ENCODE measurements around the gene KAZALD1. TPM values are rescaled to one million over a fixed set of nuclear protein-coding genes. Genes with fewer than 3 reads are reported as not detected.

Gene KAZALD1
- total and polyA plus RNA-seq, 10 donors: 11.6 to 67.3 (median 31.0) TPM

GRCh38 chr10:101056365-101057151 is 5.2 kb upstream of the KAZALD1 start:
- H3K9me3 ChIP-seq: no peaks in the 10 kb centered on the region
- H3K27ac ChIP-seq: no peak overlapping the region
- 91 to 97% (median 95%) methylated on average over 4 of the region's 4 CpGs for WGBS, 5 donors
- H3K36me3 ChIP-seq: no peaks in the 10 kb centered on the region
- intact Hi-C loops (cut with DNase I; ENCODE audit: low total_unique reads): no loop called here
- no peak overlapping the region for H3K4me3 ChIP-seq
- DNase-seq: no peak
- peaks cover 0 to 8% (median 0%) of the 10 kb centered on the region in 7 donors for H3K27me3 ChIP-seq (replicated peaks in 1 of 7)
- H3K4me1 ChIP-seq: peaks cover 3 to 23% (median 19%) of the 10 kb centered on the region in 6 donors
- no peak for TF ChIP-seq POLR2A (IDR thresholded peaks at IDR 0.05)
- TF ChIP-seq, protein P1, sequence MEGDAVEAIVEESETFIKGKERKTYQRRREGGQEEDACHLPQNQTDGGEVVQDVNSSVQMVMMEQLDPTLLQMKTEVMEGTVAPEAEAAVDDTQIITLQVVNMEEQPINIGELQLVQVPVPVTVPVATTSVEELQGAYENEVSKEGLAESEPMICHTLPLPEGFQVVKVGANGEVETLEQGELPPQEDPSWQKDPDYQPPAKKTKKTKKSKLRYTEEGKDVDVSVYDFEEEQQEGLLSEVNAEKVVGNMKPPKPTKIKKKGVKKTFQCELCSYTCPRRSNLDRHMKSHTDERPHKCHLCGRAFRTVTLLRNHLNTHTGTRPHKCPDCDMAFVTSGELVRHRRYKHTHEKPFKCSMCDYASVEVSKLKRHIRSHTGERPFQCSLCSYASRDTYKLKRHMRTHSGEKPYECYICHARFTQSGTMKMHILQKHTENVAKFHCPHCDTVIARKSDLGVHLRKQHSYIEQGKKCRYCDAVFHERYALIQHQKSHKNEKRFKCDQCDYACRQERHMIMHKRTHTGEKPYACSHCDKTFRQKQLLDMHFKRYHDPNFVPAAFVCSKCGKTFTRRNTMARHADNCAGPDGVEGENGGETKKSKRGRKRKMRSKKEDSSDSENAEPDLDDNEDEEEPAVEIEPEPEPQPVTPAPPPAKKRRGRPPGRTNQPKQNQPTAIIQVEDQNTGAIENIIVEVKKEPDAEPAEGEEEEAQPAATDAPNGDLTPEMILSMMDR (IDR thresholded peaks at IDR 0.05 in 8 of 11, conservative IDR thresholded peaks at IDR 0.05 in 3 of 11): no peak
- TF ChIP-seq POLR2AphosphoS5 (IDR thresholded peaks at IDR 0.05): no peak

- intact Hi-C loops (cut with DNase I; ENCODE audit: low total_unique reads): no loop called here
- 0% methylated on average over 36 to 37 of the region's 37 CpGs for WGBS, 5 donors
- Histone ChIP-seq H3K9me3 (no peaks in the 10 kb centered on the region), H3K27ac (peak overlapping the region; percentile 89 to 99 (median 98)), H3K27me3 (replicated peaks in 1 of 7) (peaks cover 0 to 42% (median 16%) of the 10 kb centered on the region in 7 donors), H3K36me3 (no peaks in the 10 kb centered on the region), H3K4me1 (peaks cover 21 to 61% (median 49%) of the 10 kb centered on the region in 6 donors), H3K4me3 (peak overlapping the region; percentile 47 to 87 (median 70))
- DNase-seq: peak; percentile 94
- TF ChIP-seq POLR2AphosphoS5 (IDR thresholded peaks at IDR 0.05): peak in 1 of 3 donors; percentile 35
- TF ChIP-seq, protein P1 (IDR thresholded peaks at IDR 0.05 in 8 of 11, conservative IDR thresholded peaks at IDR 0.05 in 3 of 11): peak; percentile 69 to 91 (median 83)
- no peak for TF ChIP-seq POLR2A (IDR thresholded peaks at IDR 0.05)
Observed at GRCh38 chr10:101060036-101060950, 1.5 kb upstream of the KAZALD1 start.

GRCh38 chr10:101060951-101061623 is 702 bp upstream of the KAZALD1 start:
- peaks cover 0 to 50% (median 17%) of the 10 kb centered on the region in 7 donors for H3K27me3 ChIP-seq (replicated peaks in 1 of 7)
- intact Hi-C loops (cut with DNase I; ENCODE audit: low total_unique reads): no loop called here
- H3K4me1 ChIP-seq: peaks cover 26 to 69% (median 57%) of the 10 kb centered on the region in 6 donors
- H3K36me3 ChIP-seq: no peaks in the 10 kb centered on the region
- DNase-seq: peak; percentile 97
- peak; percentile 71 to 90 (median 85) for TF ChIP-seq POLR2AphosphoS5 (IDR thresholded peaks at IDR 0.05)
- TF ChIP-seq POLR2A (IDR thresholded peaks at IDR 0.05): peak in 2 of 3 donors; percentile 42 to 45
- TF ChIP-seq, protein P1 (IDR thresholded peaks at IDR 0.05 in 8 of 11, conservative IDR thresholded peaks at IDR 0.05 in 3 of 11): peak in 3 of 11 experiments; percentile 3 to 29 (median 17)
- H3K27ac ChIP-seq: peak overlapping the region; percentile 89 to 99 (median 98)
- H3K4me3 ChIP-seq: peak overlapping the region; percentile 47 to 87 (median 70)
- no peaks in the 10 kb centered on the region for H3K9me3 ChIP-seq
- WGBS, 5 donors: 0 to 3% (median 1%) methylated on average over 6 to 67 of the region's 67 CpGs

All from spleen (tissue), 11 donors.